Gastroesophageal sphincter (tissue), 4 donors: Measurements from ENCODE around the gene CPN1. TPM values are rescaled to one million over a fixed set of nuclear protein-coding genes. Genes with fewer than 3 reads are reported as not detected.

Source experiments
- ATAC-seq: fragments of 150-250 bp; one replicate; pipeline ENCODE4 v1.9.1; 2016; ENCODE audit warnings: mild to moderate bottlenecking, moderate library complexity
- H3K27ac ChIP-seq, 4 donors: fragments of 200-600 bp; sonication (generic) in 3 of 4; 1 replicate in 3 of 4; 2 replicates in 1 of 4; pipeline ENCODE4 v1.5.1; 2016 to 2019
- H3K27me3 ChIP-seq: fragments of 200-600 bp; sonication (generic); one replicate; pipeline ENCODE4 v1.5.1; 2019
- H3K36me3 ChIP-seq, 2 donors: fragments of 200-600 bp; sonication (generic); one replicate each; pipeline ENCODE4 v1.5.1; 2019; ENCODE audit warnings: control low read depth in 1 of 2
- H3K4me1 ChIP-seq, 3 donors: fragments of 200-600 bp; sonication (generic); 1 replicate in 2 of 3; 2 replicates in 1 of 3; pipeline ENCODE4 v1.5.1; 2016 to 2019; ENCODE audit warnings: control low read depth in 2 of 3
- H3K4me3 ChIP-seq, 2 donors: fragments of 200-600 bp; sonication (generic); one replicate each; pipeline ENCODE4 v1.5.1; 2019; ENCODE audit warnings: mild to moderate bottlenecking in 1 of 2, moderate library complexity in 1 of 2
- H3K9me3 ChIP-seq, 3 donors: fragments of 200-600 bp; sonication (generic); one replicate each; pipeline ENCODE4 v1.5.1; 2017 to 2019; ENCODE audit warnings: control low read depth in 2 of 3
- CTCF ChIP-seq, 4 experiments: fragments of 200-600 bp in 2 of 4; fragments of 450-650 bp in 2 of 4; sonication (generic) in 1 of 4; IDR thresholded peaks; one replicate each; pipeline ENCODE4 v1.5.1; 2017 to 2019; ENCODE audit warnings: antibody characterized with exemption in 4 of 4, mild to moderate bottlenecking in 2 of 4, moderate library complexity in 2 of 4
- EP300 ChIP-seq: sonication (generic); formaldehyde crosslinking; IDR thresholded peaks from one replicate; pipeline ENCODE4 v1.6.1; 2017; ENCODE audit warnings: antibody characterized with exemption, mild to moderate bottlenecking
- POLR2A ChIP-seq, 2 donors: fragments of 450-650 bp; IDR thresholded peaks; one replicate each; pipeline ENCODE4 v1.6.1; 2017; ENCODE audit warnings: antibody characterized with exemption in 2 of 2, mild to moderate bottlenecking in 2 of 2, moderate library complexity in 1 of 2
- POLR2AphosphoS5 ChIP-seq: sonication (generic); formaldehyde crosslinking; IDR thresholded peaks from one replicate; pipeline ENCODE4 v1.6.1; 2017; ENCODE audit warnings: antibody characterized with exemption
- WGBS, 2 donors: methylation state at CpG; one replicate each; pipeline ENCODE4 v1.1.5; 2018; ENCODE audit warnings: low coverage in 1 of 2; 5-methylcytosine and 5-hydroxymethylcytosine counted together
- total RNA-seq, 4 donors: library from RNA; depleted of rRNA; stranded (reverse); fragments of >200 nt; gene quantifications; one replicate each; pipeline ENCODE4 v1.1.0, GENCODE V29; 2016

Gene CPN1
- total RNA-seq, 4 donors from 2014 or later: not detected

- Histone ChIP-seq H3K36me3 (no peaks in the 10 kb centered on the region), H3K4me1 (peaks cover 0 to 4% (median 0%) of the 10 kb centered on the region in 3 donors), H3K27me3 (peaks cover 47% of the 10 kb centered on the region), H3K4me3 (no peak overlapping the region), H3K9me3 (no peaks in the 10 kb centered on the region), H3K27ac (no peak overlapping the region)
- 79 to 84% methylated on average over 5 to 13 of the region's 13 CpGs for WGBS, 2 donors
- TF ChIP-seq CTCF (IDR thresholded peaks at IDR 0.05) (no peak), EP300 (no peak)
- no peak for ATAC-seq
Observed at GRCh38 chr10:100114460-100114859, 32.8 kb upstream of the CPN1 start.

GRCh38 chr10:100109670-100110069 lies 28.0 kb upstream of the CPN1 start:
- Histone ChIP-seq H3K4me3 (no peak overlapping the region), H3K27ac (no peak overlapping the region), H3K9me3 (no peaks in the 10 kb centered on the region), H3K36me3 (no peaks in the 10 kb centered on the region), H3K27me3 (peaks cover 6% of the 10 kb centered on the region), H3K4me1 (no peaks in the 10 kb centered on the region)
- no peak for ATAC-seq
- TF ChIP-seq POLR2A (IDR thresholded peaks at IDR 0.05) (no peak), POLR2AphosphoS5 (no peak), EP300 (no peak), CTCF (IDR thresholded peaks at IDR 0.05) (no peak)
- WGBS, 2 donors: 35 to 42% methylated on average over 3 of the region's 3 CpGs

DNA sequence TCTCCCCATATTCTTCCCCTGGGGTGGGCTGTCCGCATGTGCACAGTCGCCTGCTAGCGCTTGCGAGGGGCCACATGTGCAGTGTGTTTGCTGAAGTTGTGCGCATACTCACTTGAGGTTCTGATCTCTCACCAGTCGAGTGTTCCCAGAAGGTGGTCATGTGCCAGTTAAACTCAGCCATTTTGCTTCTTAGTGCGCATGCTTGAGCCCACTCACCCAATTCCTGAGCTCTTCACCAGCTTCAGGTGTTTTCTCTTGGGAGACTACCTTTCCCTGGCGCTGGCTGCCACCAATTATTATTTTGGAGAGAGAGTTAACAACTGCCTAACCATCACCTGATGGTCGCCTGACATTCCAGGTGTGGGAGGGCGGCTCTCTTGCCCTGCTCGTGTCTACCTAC lies 25.2 kb upstream of the CPN1 start:
- no peaks in the 10 kb centered on the region for H3K4me1 ChIP-seq
- H3K9me3 ChIP-seq: no peaks in the 10 kb centered on the region
- no peak for ATAC-seq
- whole genome bisulfite sequencing, 2 donors: 83 to 85% methylated on average over 2 to 11 of the region's 11 CpGs
- no peak overlapping the region for H3K4me3 ChIP-seq
- no peak for TF ChIP-seq CTCF (IDR thresholded peaks at IDR 0.05)
- TF ChIP-seq EP300: no peak
- no peak for TF ChIP-seq POLR2AphosphoS5
- TF ChIP-seq POLR2A (IDR thresholded peaks at IDR 0.05): no peak
- no peak overlapping the region for H3K27ac ChIP-seq
- peaks cover 13% of the 10 kb centered on the region for H3K27me3 ChIP-seq
- no peaks in the 10 kb centered on the region for H3K36me3 ChIP-seq

DNA sequence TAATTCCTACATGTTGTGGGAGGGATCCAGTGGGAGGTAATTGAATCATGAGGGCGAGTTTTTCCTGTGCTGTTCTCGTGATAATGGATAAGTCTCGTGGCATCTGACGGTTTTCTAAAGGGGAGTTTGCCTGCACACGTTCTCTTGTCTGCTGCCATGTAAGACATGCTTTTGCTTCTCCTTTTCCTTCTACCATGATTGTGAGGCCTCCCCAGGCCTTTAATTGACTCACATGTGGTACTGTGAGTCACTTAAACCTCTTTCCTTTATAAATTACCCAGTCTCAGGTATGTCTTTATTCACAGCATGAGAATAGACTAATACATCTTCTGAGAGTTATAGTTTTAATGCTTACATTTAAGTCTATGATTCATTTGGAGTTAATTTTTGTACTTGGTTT lies 22.6 kb upstream of the CPN1 start:
- TF ChIP-seq POLR2A (IDR thresholded peaks at IDR 0.05) (no peak), CTCF (IDR thresholded peaks at IDR 0.05) (no peak), POLR2AphosphoS5 (no peak), EP300 (no peak)
- H3K9me3 ChIP-seq: no peaks in the 10 kb centered on the region
- no peak overlapping the region for H3K27ac ChIP-seq
- no peaks in the 10 kb centered on the region for H3K4me1 ChIP-seq
- 87 to 90% methylated on average over 4 to 5 of the region's 5 CpGs for WGBS, 2 donors
- no peak for ATAC-seq
- H3K36me3 ChIP-seq: no peaks in the 10 kb centered on the region
- no peak overlapping the region for H3K4me3 ChIP-seq
- peaks cover 19% of the 10 kb centered on the region for H3K27me3 ChIP-seq

DNA sequence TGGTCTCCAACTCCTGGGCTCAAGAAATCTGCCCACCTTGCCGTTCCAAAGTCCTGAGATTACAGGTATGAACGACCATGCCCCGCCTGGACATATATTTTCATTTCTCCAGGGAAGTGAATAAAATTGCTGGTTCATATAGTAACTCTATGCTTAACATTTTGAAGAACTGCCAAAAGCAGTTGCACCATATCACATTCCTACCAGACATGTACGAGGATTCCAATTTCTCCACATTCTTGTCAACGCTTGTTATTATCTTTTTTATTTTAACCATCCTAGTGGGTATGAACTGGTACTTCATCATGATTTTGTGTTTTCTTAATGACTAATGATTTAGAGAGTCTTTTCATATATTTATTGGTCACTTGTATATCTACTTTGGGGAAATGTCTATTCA lies 21.9 kb upstream of the CPN1 start:
- 75 to 98% methylated on average over 5 of the region's 5 CpGs for WGBS, 2 donors
- ATAC-seq: no peak
- no peaks in the 10 kb centered on the region for H3K9me3 ChIP-seq

More for the DNA sequence above, 21.9 kb upstream of the CPN1 start:
- Histone ChIP-seq H3K36me3 (no peaks in the 10 kb centered on the region), H3K4me3 (no peak overlapping the region), H3K4me1 (no peaks in the 10 kb centered on the region), H3K27me3 (peaks cover 19% of the 10 kb centered on the region), H3K27ac (no peak overlapping the region)
- no peak for TF ChIP-seq POLR2AphosphoS5
- TF ChIP-seq POLR2A (IDR thresholded peaks at IDR 0.05): no peak
- no peak for TF ChIP-seq CTCF (IDR thresholded peaks at IDR 0.05)
